ENCODE measurements around the gene GBF1.

GRCh38 chr10:102402512-102402896 is 157.2 kb downstream of the GBF1 start:
- TF ChIP-seq FOXK2 (IDR thresholded peaks at IDR 0.05): no peak
- TF ChIP-seq SUZ12 (IDR thresholded peaks at IDR 0.05): no peak
- TF ChIP-seq BHLHE40 (IDR thresholded peaks at IDR 0.05; ENCODE audit: borderline replicate concordance): no peak
- TF ChIP-seq ARNT (IDR thresholded peaks at IDR 0.05): no peak
- TF ChIP-seq LEF1 (IDR thresholded peaks at IDR 0.05; ENCODE audit: borderline replicate concordance): no peak
- TF ChIP-seq SP1 (IDR thresholded peaks at IDR 0.05): no peak
- TF ChIP-seq TARDBP (IDR thresholded peaks at IDR 0.05): no peak
- no peak for TF ChIP-seq CTBP1 (IDR thresholded peaks at IDR 0.05; ENCODE audit: borderline replicate concordance)
- TF ChIP-seq FOXA1 (IDR thresholded peaks at IDR 0.05): no peak
- no peak for TF ChIP-seq ZNF384 (IDR thresholded peaks at IDR 0.05)
- no peak for TF ChIP-seq FOXM1 (IDR thresholded peaks at IDR 0.05; ENCODE audit: borderline replicate concordance)
